Right renal cortex interstitium (tissue), 3 donors: ENCODE data around the gene ATP6V1B1. TPM values are rescaled to one million over a fixed set of nuclear protein-coding genes. Genes with fewer than 3 reads are reported as not detected.

ENCODE experiments used
- DNase-seq, 3 donors: peaks; one replicate each; pipeline ENCODE4 v3.0.0-alpha.2; 2013; ENCODE audit warnings: low read depth in 3 of 3, low spot score in 2 of 3
- polyA plus RNA-seq, 3 donors: library from polyadenylated mRNA; unstranded; fragments of 120-200 nt; gene quantifications; one replicate each; pipeline ENCODE4 v1.2.1, GENCODE V29; 2013; ENCODE audit not compliant: insufficient read length in 3 of 3

ATP6V1B1 gene
- polyA plus RNA-seq, 3 donors = 58.0 to 68.8 (median 67.3) TPM

DNA sequence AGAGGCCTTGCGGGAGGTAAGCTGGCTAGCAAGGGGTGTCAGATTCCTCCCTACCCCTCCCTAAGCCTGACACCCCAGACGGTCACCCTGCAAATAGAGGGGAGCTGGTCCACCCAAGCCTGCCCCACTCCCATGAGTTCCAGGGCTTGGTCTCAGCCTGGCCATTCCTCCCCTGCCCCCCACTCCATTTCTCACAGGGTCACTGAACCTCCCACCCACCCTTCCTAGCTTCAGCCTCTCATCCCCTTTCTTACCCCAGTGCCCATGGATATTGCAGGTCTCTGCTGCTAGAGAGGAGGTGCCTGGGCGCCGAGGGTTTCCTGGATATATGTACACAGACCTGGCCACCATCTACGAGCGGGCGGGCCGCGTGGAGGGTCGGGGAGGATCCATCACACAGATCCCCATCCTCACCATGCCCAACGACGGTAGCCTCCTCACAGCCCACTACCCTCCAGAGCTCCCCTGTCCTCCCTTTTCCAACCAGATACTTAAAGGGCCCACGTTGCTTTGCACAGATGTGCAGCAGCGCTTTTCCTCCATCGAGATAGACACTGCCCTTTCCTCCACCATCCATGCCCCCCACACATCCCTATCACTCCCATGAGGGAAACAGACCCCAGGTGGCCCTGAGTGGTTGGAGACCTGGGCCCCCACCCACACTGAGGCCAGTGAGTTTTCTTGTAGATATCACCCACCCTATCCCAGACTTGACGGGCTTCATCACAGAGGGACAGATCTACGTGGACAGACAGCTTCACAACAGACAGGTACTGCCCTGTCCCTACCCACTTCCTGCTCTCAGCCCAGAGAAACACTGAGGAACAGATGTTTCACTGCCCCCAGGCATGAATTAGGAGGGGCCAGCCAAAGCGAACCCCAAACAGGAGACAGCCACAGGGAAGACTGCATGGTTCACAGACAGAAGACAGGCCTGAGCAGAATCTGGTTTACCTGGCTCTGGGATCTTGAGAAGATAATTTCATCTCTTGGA is 27.5 kb downstream of the ATP6V1B1 start:
- DNase-seq = no peak

DNA sequence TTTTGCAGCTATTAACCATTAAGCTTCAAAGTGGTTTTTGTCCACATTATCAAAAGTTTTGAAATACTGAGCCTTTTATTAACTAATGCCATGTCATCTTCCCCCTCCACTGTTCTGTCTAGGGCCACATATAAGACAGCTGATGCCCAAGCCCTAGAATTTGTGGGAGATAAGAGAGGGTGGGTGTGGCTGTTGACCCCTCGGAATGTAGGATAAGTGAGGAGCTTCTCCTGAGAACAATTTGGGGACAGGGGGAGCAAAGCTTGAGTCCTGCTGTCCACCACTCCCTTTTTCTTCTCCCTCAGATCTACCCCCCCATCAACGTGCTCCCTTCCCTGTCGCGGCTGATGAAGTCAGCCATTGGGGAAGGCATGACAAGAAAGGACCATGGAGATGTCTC is 28.4 kb downstream of the ATP6V1B1 start:
- no peak for DNase-seq

DNA sequence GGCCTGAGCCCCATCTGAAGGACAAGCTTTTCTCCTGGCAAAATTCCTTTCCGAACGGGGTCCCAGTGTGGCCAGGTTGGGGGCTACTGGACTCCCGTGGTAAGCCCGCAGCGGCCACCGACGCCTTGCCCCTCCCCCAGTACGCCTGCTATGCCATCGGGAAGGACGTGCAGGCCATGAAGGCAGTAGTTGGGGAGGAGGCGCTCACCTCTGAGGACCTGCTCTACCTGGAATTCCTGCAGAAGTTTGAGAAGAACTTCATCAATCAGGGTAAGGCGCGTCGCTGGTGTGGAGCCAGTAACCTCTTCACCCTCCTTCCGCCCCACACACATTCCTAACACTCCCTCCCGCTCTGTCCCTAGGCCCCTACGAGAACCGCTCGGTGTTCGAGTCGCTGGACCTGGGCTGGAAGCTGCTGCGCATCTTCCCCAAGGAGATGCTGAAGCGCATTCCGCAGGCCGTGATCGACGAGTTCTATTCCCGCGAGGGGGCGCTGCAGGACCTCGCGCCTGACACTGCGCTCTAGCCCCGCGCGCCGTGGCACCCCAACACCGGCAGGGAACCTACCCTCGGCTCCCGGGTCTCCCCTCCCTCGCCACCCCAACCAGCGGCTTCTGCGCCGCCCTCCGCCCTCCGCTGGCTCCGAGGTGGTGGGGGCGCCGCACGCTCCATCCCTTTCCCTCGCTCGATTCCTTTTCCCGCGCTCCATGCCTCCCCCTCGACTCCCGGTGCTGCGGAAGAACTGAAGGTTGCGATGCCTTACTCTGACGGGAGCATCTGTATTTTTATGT is 29.1 kb downstream of the ATP6V1B1 start:
- no peak for DNase-seq

DNA sequence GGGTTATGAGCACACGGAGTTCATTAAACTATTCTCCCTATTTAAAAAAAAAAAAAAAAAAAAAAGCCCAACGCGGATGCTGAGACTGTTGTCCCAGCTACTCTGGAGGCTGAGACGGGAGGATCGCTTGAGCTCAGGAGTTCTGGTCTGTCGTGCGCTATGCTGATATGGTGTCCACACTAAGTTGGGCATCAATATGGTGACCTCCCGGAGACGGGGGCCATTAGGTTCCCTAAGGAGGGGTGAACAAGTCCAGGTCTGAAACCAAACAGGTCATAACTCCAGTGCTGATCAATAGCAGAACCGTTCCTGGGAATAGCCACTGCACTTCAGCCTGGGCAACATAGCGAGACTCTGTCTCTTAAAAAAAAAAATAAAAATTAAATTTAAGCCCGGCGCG is 29.8 kb downstream of the ATP6V1B1 start:
- DNase-seq = no peak

DNA sequence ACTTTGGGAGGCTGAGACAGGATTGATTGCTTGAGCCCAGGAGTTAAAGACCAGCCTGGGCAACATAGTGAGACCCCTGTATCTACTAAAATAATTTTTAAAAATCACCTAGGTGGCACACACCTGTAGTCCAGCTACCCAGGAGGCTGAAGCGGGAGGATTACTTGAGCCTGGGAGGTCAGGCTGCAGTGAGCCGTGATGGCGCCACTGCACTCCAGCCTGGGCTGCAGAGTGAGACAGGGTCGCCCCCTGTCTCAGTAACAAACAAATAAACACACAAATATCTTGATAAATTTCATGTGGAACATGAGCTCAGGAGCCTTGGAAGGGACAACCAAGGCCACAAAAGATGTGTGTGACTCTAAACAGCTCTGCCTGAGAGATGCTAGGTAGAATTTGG is 31.0 kb downstream of the ATP6V1B1 start:
- DNase-seq = no peak

DNA sequence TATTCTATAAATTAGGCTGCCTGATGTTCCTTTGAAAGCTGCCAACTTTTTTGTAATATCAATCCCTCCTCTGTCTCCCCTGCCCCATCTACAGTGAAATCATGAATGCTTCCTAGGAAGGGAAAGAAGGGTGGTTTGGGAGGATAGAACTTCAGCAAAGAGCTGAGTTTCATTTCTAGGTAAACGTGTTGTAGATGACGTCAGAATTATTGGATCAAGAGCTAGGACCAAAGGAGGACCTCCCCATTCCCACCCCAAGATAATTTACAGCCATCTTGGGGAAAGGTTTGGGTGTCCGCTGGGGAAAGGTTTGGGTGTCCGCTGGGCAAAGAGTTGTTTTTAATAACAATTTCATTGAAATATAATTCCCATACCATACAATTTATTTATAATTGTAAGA is 31.5 kb downstream of the ATP6V1B1 start:
- no peak for DNase-seq

DNA sequence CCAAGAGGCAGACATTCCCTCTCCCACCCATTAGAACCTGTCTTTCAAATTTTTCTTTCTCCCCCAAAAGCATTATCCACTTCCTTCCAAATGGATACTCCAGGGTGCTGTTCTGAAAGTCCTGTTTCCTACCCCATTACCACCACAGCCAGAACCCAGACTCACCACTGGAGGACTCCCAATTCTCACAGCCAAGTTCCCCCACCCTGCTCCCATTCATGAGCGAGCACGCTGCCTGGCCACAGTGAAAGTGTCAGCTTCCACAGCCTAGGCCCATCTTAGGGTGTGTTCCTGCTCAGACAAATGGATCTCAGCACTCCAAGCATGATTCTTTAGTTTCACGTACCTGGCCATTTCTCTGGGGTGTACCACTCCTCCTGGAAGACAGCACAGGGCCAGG is 38.9 kb downstream of the ATP6V1B1 start:
- no peak for DNase-seq

DNA sequence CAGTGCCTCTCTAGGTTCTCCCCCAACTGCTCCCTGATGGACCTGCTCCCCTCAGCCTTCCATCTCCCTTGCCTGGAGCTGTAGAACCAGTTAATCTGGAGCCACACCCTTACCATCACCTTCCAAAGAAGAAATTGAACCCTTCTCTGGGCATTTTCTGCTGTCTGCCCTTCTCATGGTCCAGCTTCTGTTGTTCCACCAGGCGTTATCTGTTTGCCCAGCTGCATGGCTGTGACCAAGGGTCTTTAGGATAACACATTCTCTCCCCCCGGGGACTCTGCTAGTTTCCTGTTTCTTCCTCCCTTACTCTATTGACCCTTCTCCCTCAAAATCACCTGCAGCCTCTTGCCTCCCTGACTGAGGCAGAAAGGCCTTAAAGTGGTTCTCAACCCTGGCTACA is 39.5 kb downstream of the ATP6V1B1 start:
- DNase-seq = no peak

DNA sequence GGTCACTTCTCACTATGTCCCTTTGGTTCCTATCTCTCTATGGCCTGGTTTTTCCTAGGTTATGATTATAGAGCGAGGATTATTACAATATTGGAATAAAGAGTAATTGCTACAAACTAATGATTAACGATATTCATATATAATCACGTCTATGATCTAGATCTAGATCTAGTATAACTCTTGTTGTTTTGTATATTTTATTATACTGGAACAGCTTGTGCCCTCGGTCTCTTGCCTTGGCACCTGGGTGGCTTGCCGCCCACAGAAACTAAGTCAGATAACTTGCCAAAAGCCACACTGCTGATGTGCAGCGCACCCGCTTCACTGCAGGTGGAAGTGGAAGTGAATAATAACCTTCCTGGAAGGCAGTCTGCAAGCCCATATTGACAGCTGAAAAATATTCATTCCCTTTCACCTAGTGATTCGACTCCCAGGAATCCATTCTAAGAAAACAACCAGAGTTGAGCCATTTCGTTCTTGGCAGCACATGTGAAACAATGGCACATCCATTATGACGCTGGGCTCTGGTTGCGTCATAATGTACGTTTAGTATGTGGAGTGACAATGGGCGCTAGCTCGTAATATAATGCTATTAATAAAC is 42.0 kb downstream of the ATP6V1B1 start:
- no peak for DNase-seq

DNA sequence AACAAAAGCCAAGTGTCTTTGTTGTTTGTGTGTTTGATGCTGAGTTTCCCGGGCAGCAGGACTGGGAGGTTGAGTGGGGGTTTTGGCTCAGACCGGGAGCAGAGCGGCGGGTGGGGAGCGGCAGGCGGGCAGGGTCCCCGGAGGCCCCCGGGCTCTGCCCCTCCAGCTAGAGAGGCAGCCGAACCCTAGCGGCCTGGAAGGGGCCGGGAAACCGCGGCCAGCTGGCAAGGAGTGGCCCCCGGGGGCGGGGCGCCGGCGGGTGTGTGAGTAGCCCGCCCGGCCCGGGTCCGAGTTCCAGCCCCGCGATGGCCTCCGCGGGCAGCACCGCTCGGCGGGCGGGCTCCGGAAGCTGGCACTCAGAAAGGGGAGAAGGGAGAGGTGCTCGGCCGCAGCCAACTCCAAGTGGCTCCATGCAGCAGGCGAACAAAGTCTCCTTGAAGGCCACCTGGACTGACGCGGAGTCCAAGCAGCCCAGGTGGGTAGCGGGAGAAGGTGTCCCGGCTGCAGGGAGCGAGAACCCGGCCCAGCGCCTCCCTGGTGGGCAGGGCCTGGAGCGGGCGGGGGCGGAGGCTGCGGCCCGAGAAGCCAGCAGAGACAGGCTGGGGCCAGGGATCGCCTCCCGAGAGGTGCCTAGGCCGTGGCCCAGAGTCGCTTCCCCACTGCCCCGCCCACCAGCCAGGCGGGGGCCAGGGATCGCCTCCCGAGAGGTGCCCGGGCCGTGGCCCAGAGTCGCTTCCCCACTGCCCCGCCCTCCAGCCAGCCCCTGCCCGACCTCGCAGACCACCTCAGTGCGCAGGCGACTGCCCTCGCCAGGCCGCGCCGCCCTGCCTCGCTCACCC is 42.9 kb downstream of the ATP6V1B1 start, which contains the start of gene ANKRD53:
Gene ANKRD53, plus strand, starts transcription at position 290 of the 839 bp plus-strand sequence. Its CDS starts 16 bp downstream, at position 306.
- no peak for DNase-seq

DNA sequence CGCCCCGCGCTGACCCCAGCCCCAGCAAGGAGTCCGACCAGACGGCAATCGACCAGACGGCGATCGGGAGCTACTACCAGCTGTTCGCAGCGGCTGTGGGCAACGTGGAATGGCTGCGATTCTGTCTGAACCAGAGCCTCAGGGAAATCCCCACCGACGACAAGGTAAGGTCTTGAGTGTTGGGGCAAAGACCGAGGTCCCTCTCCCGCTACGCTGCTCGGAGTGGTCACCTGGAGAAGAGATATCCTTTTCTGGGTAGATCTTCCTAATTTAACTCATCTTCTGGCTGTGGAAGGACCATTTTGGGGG is 43.4 kb downstream of the ATP6V1B1 start:
- no peak for DNase-seq

DNA sequence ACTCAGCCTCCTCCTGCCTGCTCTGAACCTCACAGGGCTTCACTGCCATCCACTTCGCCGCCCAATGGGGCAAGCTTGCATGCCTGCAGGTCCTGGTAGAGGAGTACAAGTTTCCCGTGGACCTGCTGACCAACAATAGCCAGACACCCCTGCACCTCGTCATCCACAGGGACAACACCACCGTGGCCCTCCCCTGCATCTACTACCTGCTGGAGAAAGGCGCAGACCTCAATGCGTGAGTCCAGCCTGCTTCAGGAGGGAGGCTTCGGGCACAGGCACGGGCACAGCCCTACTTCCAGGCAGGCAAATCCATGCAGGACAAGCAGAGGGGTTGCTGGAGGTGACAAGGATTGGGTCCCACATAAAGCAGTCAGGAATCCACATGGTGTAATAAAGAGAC is 43.9 kb downstream of the ATP6V1B1 start:
- no peak for DNase-seq

DNA sequence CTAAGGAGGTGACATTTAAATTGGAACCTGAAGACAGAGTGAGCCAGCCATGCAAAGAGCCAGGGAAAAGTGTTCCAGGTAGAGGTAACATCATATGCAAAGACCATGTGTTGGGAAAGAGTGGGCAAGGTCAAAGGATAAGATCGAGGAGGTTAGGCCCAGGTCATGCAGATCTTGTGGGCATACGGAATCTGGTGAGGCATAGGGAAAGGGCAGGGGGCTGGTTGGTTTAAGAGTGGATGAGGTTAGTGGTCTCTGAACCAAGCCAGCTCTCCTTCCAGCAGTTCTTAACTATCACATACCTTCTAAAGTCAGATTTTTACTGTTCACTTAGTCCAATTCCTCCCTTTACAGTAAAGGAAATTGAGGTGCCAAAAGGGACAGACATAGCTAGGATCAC is 45.7 kb downstream of the ATP6V1B1 start:
- DNase-seq = no peak

DNA sequence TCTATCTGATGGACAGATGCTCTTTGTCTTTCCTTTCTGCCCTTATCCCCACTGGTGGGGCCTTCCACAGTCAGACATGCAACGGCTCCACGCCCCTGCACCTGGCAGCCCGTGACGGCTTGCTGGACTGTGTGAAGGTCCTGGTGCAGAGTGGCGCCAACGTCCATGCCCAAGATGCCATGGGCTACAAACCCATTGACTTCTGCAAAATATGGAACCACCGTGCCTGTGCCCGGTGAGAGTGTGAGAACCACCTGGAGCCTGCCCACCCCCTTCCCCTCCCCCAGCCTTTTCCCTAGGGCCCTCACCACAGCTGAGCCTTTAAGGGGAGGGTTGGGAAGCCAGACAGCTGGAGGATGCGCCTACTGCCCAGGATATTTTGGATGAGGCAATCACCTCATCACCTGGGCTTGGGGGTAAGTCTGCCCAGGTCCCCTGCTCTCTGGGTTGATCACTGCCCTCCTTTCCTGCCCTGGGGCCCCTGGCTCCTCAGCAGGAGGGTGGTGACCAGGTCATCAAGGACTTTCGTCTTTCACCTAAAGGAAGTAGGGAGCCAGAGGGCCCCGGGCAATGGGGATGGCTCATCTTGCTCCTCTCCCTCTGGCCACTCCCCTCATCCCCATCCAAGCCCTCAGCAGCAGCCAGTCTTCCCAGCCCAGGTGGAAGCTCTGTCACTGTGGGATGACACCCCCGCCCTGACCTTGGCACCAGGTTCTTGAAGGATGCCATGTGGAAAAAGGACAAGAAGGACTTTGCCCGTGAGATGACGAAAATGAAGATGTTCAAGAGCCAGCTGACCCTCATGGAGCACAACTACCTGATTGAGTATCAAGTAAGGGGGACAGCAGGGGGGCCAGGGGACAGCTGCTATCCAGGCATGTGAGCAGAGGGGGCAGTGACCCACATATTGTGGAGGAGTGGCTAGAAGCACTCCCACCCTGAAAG is 46.4 kb downstream of the ATP6V1B1 start:
- no peak for DNase-seq

DNA sequence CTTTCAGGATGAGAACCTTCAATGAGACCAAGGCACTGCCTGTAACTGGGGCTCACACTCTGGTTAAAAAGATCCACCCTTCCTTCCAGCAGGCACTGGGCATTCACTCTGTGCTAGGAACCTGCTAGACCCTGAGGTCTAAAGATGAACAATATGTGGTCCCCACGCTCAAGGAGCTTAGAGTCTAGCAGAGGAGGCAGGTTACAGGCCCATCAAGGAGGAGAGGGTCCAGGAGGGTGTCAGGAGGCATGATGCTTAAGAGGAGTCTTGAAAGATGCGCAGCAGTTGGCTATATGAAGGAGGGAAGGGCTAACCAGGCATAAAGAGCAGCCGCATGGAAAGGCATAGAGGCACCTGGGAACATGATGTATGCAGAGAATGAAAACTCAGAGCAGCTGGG is 47.3 kb downstream of the ATP6V1B1 start:
- no peak for DNase-seq

DNA sequence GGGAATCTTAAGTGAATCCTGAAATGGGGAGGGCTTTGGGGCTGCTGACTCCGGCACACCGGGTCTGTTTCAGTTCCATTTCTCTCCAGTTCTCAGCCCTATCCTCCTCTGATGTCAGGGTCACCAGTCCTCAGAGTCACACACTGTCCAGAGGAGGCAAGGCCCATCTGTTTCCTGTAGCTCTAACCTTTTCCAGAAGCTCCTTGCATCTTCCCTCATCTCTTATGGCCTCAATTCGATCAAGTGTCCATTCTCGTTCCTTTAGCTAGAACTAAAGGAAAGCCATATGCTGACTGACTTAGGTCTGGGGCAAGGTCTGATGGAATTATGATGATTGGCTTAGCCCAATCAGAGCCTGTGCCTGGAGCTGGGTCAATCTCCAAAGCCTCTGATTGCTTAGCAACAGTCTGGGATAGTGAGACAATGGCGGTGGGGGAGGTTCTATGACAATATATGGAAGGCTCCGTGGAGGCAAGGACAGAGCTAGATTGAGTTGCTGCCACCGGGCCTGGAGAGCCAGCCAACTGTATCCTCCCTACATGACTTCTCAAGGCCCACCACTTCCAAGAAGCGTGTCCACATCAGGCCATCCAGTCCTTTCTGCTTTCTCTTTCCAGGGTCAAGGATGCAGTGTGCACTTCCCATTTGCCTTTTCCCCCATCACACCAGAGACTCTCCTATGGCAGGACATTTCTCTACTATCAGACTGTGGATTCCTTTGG is 48.0 kb downstream of the ATP6V1B1 start:
- DNase-seq = no peak

DNA sequence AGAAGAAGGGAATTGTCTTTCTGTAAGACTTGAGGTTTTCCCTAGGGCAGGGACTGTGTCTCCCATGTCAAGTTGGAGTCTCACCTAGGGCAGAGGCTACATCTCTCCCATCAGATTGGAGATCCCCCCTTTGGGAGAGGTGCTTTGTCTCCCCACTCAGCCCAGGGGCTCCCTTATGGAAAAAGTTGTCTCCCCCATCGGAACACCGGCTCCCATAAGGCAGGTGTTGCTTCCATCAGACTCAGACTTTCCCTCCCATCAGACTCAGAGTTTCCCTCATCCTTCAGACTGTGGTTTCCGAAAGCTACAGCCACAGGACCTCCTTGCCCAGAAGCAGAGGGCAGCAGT is 48.5 kb downstream of the ATP6V1B1 start:
- DNase-seq = no peak

DNA sequence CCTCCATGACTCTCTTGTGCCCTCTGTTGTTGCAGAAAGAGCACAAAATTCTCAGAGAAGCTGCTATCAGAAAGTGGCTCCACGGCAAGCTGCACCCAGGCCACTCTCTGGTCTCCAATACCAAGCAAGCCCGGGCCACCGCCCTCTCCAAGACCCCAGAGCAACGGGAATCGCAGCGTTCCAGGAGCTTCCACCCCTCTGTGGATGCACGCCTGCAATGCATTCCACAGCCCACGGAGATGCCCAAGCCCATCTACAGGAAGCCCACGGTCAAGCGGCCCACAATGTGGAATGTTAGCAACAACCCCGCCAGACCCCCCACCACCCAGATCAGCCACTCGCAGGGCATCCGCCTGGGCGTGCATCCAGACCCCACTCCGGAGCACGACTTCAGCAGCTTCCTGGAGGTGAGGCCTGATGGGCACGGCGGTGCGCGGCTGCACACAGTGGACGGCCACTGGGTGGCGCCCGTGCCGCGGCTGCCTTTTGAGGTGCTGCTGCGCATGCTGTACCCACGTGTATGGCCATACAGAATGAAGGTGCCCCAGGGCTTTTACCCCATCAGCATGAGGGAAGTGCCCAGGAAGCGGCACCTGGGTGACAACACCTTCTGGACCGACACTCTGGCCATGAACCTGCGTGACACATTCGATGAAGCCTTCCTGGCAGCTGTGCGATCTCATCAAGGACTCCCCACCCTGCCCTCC is 49.0 kb downstream of the ATP6V1B1 start:
- DNase-seq = no peak
